ENCODE data around the gene RNF138. TPM values are rescaled to one million over a fixed set of nuclear protein-coding genes. Genes with fewer than 3 reads are reported as not detected.
"Not testable (repeated sequence)": the region's sequence is repeated elsewhere in the genome, so short reads cannot be mapped to it uniquely, and the experiment has no call there.

The RNF138 gene
- total RNA-seq, 1 donor from 2014 or later = 25.8 TPM

GRCh38 chr18:32160547-32160946 is 68.9 kb downstream of the RNF138 start:
- ATAC-seq (no peak), DNase-seq (no peak)
- Histone ChIP-seq H3K27me3 (no peaks in the 10 kb centered on the region), H3K27ac (no peak overlapping the region), H3K36me3 (no peaks in the 10 kb centered on the region), H3K9me3 (no peaks in the 10 kb centered on the region), H3K4me3 (no peak overlapping the region), H3K4me1 (peaks cover 3% of the 10 kb centered on the region)
- TF ChIP-seq CTCF (IDR thresholded peaks at IDR 0.05) = no peak
- intact Hi-C loops (cut with DNase I) = no loop called here

- intact Hi-C loops (cut with DNase I) = no loop called here
- no peaks in the 10 kb centered on the region for H3K27me3 ChIP-seq
- no peaks in the 10 kb centered on the region for H3K4me1 ChIP-seq
- no peak overlapping the region for H3K4me3 ChIP-seq
- H3K36me3 ChIP-seq = no peaks in the 10 kb centered on the region
- no peak for TF ChIP-seq CTCF (IDR thresholded peaks at IDR 0.05)
- DNase-seq (no peak), ATAC-seq (no peak)
- H3K9me3 ChIP-seq = no peaks in the 10 kb centered on the region
- no peak overlapping the region for H3K27ac ChIP-seq
Observed at GRCh38 chr18:32167980-32168730, 76.5 kb downstream of the RNF138 start.

GRCh38 chr18:32173654-32174053 is 82.0 kb downstream of the RNF138 start:
- Histone ChIP-seq H3K4me1 (no peaks in the 10 kb centered on the region), H3K9me3 (no peaks in the 10 kb centered on the region), H3K36me3 (no peaks in the 10 kb centered on the region), H3K27me3 (no peaks in the 10 kb centered on the region), H3K27ac (no peak overlapping the region), H3K4me3 (no peak overlapping the region)
- ATAC-seq = no peak
- DNase-seq = no peak
- no peak for TF ChIP-seq CTCF (IDR thresholded peaks at IDR 0.05)
- intact Hi-C loops (cut with DNase I) = no loop called here

GRCh38 chr18:32174719-32175118 is 83.0 kb downstream of the RNF138 start:
- Histone ChIP-seq H3K36me3 (no peaks in the 10 kb centered on the region), H3K27ac (no peak overlapping the region), H3K4me3 (no peak overlapping the region), H3K9me3 (no peaks in the 10 kb centered on the region), H3K27me3 (no peaks in the 10 kb centered on the region), H3K4me1 (no peaks in the 10 kb centered on the region)
- ATAC-seq (no peak), DNase-seq (no peak)
- no peak for TF ChIP-seq CTCF (IDR thresholded peaks at IDR 0.05)
- intact Hi-C loops (cut with DNase I) = no loop called here

GRCh38 chr18:32175265-32175664 is 83.6 kb downstream of the RNF138 start:
- intact Hi-C loops (cut with DNase I) = no loop called here

GRCh38 chr18:32176745-32177144 is 85.1 kb downstream of the RNF138 start:
- ATAC-seq; intact Hi-C loops (cut with DNase I); H3K9me3 ChIP-seq; H3K27me3 ChIP-seq; DNase-seq; H3K4me1 ChIP-seq; H3K4me3 ChIP-seq; H3K36me3 ChIP-seq; H3K27ac ChIP-seq: not testable (repeated sequence)

More at GRCh38 chr18:32175265-32175664, 83.6 kb downstream of the RNF138 start:
- H3K27ac ChIP-seq = no peak overlapping the region
- H3K36me3 ChIP-seq = no peaks in the 10 kb centered on the region
- DNase-seq (no peak), ATAC-seq (no peak)
- no peaks in the 10 kb centered on the region for H3K9me3 ChIP-seq
- no peaks in the 10 kb centered on the region for H3K27me3 ChIP-seq
- H3K4me1 ChIP-seq = no peaks in the 10 kb centered on the region
- no peak overlapping the region for H3K4me3 ChIP-seq
- no peak for TF ChIP-seq CTCF (IDR thresholded peaks at IDR 0.05)

Data from upper lobe of right lung (tissue), 1 donor.